Thoracic aorta (tissue), 2 donors: ENCODE data around the gene QARS1. TPM values are rescaled to one million over a fixed set of nuclear protein-coding genes. Genes with fewer than 3 reads are reported as not detected.

Experiments used
- ATAC-seq: fragments of 150-250 bp; one replicate; pipeline ENCODE4 v1.8.0; 2017; ENCODE audit warnings: low read depth; ENCODE audit not compliant: insufficient number of reproducible peaks, low FRiP score
- DNase-seq: peaks from one replicate; pipeline ENCODE4 v3.0.0-alpha.2; 2020; ENCODE audit warnings: low spot score
- H3K27ac ChIP-seq, 2 donors: fragments of 200-600 bp; sonication (generic); 1 replicate in 1 of 2; 2 replicates in 1 of 2; pipeline ENCODE4 v1.5.1; 2016; ENCODE audit warnings: mild to moderate bottlenecking in 2 of 2, moderate library complexity in 2 of 2
- H3K27me3 ChIP-seq: fragments of 200-600 bp; sonication (generic); replicated peaks from 2 replicates; pipeline ENCODE4 v1.6.0; 2016; ENCODE audit warnings: mild to moderate bottlenecking; ENCODE audit not compliant: insufficient read depth
- H3K36me3 ChIP-seq: fragments of 200-600 bp; sonication (generic); one replicate; pipeline ENCODE4 v1.5.1; 2016
- H3K4me1 ChIP-seq, 2 donors: fragments of 200-600 bp; sonication (generic); 1 replicate in 1 of 2; 2 replicates in 1 of 2; pipeline versions ENCODE4 v1.5.1 to v1.6.0; 2016; ENCODE audit warnings: low read depth in 2 of 2, mild to moderate bottlenecking in 1 of 2; ENCODE audit not compliant: control insufficient read depth in 1 of 2
- H3K4me3 ChIP-seq: fragments of 200-600 bp; sonication (generic); 2 replicates; pipeline ENCODE4 v1.5.1; 2016; ENCODE audit warnings: mild to moderate bottlenecking
- H3K9me3 ChIP-seq: fragments of 200-600 bp; sonication (generic); 2 replicates; pipeline ENCODE4 v1.5.1; 2016
- CTCF ChIP-seq: fragments of 200-600 bp; sonication (generic); IDR thresholded peaks from one replicate; pipeline ENCODE4 v1.5.1; 2019; ENCODE audit warnings: antibody characterized with exemption
- total RNA-seq, 2 donors: library from RNA; depleted of rRNA; stranded (reverse); fragments of >200 nt; gene quantifications; one replicate each; pipeline versions ENCODE4 v1.1.0 to v1.2.3, GENCODE V29; 2016

QARS1 gene
- total RNA-seq, 2 donors from 2014 or later: 143 to 179 TPM

DNA sequence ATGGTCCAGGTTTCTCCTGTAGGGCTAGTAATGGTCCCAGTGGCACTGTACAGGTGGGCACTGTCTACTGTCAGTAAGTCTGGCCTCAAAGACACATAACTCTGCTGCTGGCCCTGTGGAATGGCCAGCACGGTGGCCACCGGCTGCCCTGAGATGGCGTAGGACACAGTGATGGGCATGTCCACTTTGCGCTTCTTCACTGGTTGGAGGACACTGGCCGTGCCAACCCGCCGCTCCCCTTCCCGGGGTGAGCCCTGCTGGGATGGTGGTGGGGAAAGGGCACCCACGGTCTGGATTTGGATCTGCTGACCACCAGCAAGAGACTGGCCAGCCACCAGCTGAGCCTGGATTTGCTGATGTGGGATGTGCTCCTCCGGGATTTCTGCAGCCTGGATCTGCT is 47.3 kb downstream of the QARS1 start:
- TF ChIP-seq CTCF: no peak
- no peak for ATAC-seq
- no peak for DNase-seq
- H3K27ac ChIP-seq: no peak overlapping the region
- no peaks in the 10 kb centered on the region for H3K9me3 ChIP-seq
- H3K27me3 ChIP-seq: no peaks in the 10 kb centered on the region
- H3K4me1 ChIP-seq: no peaks in the 10 kb centered on the region
- peaks cover 69% of the 10 kb centered on the region for H3K36me3 ChIP-seq
- H3K4me3 ChIP-seq: no peak overlapping the region

DNA sequence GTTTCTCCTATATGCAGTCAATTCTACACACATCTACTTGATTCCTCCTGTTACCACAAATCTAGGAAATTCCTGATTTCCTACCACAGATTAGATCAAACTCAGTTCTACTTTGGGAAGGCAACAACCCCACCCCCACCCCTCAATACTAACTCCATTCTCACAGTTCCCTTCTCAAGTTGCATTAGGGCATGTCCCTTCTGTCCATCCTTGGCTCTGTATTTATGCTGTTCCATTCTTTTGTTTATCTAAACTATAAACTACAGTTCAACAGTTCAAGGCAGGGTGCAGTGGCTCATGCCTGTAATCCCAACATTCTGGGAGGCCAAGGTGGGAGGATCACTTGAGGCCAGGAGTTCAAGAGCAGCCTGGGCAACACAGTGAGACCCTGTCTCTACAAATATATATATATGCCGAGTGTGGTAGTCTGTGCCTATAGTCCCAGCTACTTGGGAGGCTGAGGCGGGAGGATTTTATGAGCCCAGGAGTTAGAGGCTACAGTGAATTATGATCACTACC is 50.2 kb downstream of the QARS1 start:
- ATAC-seq: no peak
- H3K27ac ChIP-seq: no peak overlapping the region
- no peaks in the 10 kb centered on the region for H3K4me1 ChIP-seq
- H3K27me3 ChIP-seq: no peaks in the 10 kb centered on the region
- TF ChIP-seq CTCF: no peak
- peaks cover 59% of the 10 kb centered on the region for H3K36me3 ChIP-seq
- no peaks in the 10 kb centered on the region for H3K9me3 ChIP-seq
- H3K4me3 ChIP-seq: no peak overlapping the region
- DNase-seq: no peak

DNA sequence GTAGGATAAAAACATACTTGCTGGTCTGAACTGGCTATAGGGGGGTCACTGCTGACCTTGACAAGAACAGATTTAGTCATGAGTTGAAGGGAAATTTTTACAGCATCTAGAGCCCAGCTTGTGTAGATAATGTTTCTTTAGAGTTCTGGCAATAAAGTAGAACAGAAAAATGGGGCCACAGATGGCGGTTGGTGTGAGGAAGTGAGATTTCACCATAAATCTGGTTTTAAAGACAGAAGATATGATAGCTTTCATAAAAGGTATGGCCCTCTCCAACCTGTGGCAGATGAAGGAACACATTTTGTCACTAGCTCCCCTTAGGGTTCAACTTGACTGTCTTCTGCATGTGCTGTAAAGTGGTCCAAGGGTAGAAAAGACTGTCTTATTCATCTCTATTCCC is 51.0 kb downstream of the QARS1 start:
- Histone ChIP-seq H3K9me3 (no peaks in the 10 kb centered on the region), H3K4me3 (no peak overlapping the region), H3K4me1 (no peaks in the 10 kb centered on the region), H3K27me3 (no peaks in the 10 kb centered on the region), H3K27ac (no peak overlapping the region), H3K36me3 (peaks cover 63% of the 10 kb centered on the region)
- DNase-seq: no peak
- no peak for TF ChIP-seq CTCF
- no peak for ATAC-seq

Other genes starting within 250 kb of the QARS1 start
- 10 to 100 TPM; 12.3 to 27.1 TPM for gene SLC25A20, start 205.9 kb downstream of the QARS1 start, total RNA-seq
- gene ARIH2, start 185.9 kb downstream of the QARS1 start, total RNA-seq: 100 to 1,000 TPM in 1 of 2 donors, 10 to 100 TPM in 1; 90.4 to 162 TPM
- gene P4HTM, start 114.5 kb downstream of the QARS1 start, total RNA-seq: 10 to 100 TPM; 57.6 to 75.1 TPM
- 100 to 1,000 TPM in 1 of 2 donors, 10 to 100 TPM in 1; 89.9 to 121 TPM for gene WDR6, start 97.4 kb downstream of the QARS1 start, total RNA-seq
- gene DALRD3, start 86.2 kb downstream of the QARS1 start, total RNA-seq: 10 to 100 TPM; 16.8 to 36.8 TPM
- gene NDUFAF3, start 82.6 kb downstream of the QARS1 start, total RNA-seq: 100 to 1,000 TPM in 1 of 2 donors, 10 to 100 TPM in 1; 65.7 to 164 TPM
- gene IMPDH2, start 75.4 kb downstream of the QARS1 start, total RNA-seq: 10 to 100 TPM; 56.0 to 96.2 TPM
- gene QRICH1, start 10.7 kb downstream of the QARS1 start, total RNA-seq: 100 to 1,000 TPM in 1 of 2 donors, 10 to 100 TPM in 1; 83.7 to 110 TPM
- 10 to 100 TPM; 56.3 to 62.5 TPM for gene USP19, start 16.1 kb upstream of the QARS1 start, total RNA-seq
- 100 to 1,000 TPM; 764 to 806 TPM for gene LAMB2, start 28.3 kb upstream of the QARS1 start, total RNA-seq
- 10 to 100 TPM; 28.8 to 28.9 TPM for gene CCDC71, start 61.6 kb upstream of the QARS1 start, total RNA-seq
- gene KLHDC8B, start 66.8 kb upstream of the QARS1 start, total RNA-seq: 10 to 100 TPM; 22.4 to 29.8 TPM
- gene C3orf62, start 172.5 kb upstream of the QARS1 start, total RNA-seq: 10 to 100 TPM in 1 of 2 donors, 1 to 10 TPM in 1; 5.4 to 15.0 TPM
- gene USP4, start 235.3 kb upstream of the QARS1 start, total RNA-seq: 10 to 100 TPM; 41.2 to 74.1 TPM